NCI-H69 (cell line): Measurements from ENCODE around the gene IRX4.
A peak's percentile ranks its signal among the peaks of the same experiment; 100 is the strongest.

Experiments used
- DNase-seq: peaks from one replicate; lab custom pipeline; 2025; lab: John Stamatoyannopoulos, UW

IRX4 gene

DNA sequence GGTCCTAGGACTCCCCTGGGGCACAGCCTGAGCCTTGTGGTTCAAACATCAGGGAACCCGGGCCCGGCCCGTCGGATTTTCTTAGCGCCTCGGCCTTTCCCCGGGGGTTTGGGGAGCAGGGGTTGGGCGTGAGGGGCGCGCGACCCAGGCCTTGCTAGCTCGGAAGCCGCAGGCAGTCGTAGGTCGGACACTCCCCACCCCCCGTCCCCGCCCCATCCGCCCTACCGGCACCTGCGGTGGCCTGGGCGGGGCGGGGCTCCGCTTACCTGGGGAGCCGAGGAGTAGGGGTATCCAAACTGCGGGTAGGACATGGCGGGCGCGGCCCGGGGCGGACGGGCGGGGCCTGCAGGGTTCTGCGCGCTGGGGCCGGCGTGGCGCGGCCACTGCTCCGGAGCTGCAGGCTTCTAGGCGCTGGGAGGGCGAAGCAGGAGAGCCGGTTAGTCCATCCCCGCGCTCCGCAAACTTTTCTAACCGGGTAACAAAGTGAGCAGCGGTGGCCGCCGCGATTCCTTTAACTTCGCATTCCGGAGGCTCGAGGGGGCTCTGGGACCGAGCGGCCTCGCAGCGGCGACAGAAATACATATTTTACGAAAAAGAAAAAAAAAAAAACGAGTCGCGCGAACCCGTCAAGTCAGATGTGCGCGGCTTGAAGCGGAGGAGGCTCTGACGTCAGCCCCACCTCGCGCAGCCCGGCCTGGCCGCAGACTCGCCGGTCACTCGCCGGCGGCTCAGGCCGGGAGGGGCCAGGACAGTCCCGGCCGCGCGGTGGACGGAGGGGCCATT, at the start of gene IRX4:
IRX4 (minus strand) TSS at position 589 of the 783 bp plus-strand sequence; CDS start at position 311, 278 bp downstream.
- DNase-seq, result peak; percentile 26

DNA sequence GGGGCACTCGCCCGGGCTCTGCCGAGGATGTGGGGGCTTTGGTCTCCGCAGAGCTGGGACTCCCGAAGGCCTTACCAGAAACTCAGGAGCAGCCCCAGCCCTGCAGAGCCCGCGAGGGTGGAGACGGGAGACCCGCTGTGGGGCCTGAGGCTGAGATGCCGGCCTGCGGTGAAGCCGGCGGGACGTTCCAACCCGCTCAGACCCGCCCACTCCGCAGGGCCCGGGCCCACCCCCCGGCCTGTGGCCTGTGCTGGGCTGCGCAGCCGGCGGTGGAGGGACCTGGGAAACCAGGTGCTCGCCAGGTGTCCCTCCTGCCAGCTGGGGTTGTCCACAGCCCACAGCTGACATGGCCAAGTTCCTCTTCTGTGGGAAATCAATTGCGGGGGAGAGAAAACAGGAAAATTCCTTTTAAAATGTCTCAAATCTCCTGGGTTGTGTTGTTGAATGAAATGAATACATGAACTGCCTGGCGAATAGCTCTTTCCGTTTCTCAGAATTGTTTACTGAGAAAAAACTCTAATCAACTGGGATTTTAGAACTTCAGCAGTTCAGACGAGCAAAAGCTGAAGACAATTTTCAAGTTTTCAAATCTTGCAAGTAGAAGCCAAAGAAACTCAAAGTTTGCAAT, 49.0 kb upstream of the IRX4 start:
- DNase-seq, result no peak

DNA sequence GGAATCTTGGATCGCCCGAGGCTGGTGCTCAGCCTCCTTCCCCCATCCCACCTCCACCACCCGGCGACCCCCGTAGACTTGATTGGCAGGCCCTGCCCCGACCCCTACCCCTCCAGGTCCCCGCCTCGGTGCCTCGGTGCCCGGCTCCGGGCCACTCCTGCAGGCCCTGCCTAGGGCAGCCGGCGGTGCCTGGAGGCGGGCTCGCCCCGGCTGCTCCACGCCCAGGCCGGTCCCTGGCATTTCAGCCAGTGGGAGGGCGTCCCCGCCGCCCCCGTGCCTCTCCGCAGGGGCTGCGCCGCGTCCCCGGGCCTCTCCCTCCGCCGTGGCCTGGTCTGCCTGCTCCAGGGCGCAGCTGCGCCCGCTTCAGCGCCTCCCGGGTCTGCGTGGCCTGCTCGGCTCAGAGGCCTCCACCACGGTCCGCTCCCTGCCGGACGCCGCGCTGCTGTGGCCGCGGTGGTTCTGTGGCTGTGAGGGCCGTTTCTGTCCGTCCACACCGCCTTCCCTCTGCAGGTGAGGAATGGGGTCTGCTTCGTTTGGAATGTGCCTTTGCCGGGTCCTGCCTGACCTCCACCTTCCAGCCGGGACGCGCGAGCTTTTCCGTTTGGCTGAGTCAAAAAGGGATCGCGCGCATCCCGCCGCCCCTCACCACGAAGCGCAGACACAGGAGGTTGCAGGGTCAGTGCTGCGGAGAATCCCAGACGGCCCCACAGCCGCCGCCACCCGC, 48.3 kb upstream of the IRX4 start:
- DNase-seq, result no peak

DNA sequence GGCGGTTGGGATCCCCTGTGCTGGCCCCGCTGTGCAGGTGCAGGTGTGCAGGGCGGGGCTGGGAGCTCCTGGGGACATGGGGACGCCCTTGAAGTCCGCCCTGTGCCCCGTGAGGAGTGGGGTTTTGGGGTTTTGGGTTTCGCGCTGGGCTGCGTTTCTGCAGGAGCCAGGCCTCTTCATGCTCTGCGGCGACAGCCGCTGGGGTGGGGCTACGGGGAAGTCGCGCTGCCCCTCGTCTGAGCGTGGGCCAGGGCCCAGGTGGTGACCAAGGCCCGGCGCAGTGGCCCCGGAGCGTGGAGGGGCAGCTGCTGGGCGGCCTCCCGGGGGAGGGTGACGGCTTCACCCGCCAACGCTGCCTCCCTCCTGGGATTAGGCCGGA, 47.8 kb upstream of the IRX4 start:
- DNase-seq, result peak; percentile 16

DNA sequence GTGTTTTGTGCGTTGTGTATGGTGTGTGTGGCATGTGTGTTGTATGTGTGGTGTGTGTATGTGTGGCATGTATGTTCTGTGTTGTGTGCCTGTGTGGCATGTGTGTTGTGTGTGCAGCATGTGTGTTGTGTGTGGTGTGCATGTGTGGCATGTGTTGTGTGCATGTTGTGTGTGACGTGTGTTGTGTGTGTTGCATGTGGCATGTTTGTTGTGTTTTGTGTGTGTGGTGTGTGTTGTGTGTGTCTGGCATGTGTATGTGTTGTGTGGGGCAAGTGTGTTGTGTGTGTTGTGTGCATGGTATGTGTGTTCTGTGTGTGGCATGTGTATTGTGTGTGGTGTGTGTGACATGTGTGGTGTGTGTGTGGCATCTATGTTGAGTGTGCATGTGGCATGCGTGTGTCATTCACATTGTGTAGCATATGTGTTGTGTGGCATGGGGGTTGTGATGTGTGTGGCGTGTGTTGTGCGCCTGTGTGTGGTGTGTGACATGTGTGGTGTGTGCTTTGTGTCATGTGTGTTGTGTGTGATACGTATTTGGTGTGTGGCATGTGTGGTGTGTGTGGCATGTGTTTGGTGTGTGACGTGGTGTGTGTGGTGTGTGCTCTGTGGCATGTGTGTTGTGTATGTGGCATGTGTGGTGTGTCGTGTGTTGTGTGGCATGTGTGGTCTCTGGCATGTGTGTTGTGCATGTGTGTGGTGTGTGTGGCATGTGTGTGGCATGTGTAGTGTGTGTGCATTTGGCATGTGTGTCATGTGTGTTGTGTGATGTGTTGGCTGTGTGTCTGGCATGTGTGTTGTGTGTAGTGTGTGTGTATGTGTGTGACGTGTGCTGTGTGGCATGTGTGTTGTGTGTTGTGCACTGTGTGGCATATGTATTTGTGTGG, 46.6 kb upstream of the IRX4 start:
- no peak for DNase-seq

DNA sequence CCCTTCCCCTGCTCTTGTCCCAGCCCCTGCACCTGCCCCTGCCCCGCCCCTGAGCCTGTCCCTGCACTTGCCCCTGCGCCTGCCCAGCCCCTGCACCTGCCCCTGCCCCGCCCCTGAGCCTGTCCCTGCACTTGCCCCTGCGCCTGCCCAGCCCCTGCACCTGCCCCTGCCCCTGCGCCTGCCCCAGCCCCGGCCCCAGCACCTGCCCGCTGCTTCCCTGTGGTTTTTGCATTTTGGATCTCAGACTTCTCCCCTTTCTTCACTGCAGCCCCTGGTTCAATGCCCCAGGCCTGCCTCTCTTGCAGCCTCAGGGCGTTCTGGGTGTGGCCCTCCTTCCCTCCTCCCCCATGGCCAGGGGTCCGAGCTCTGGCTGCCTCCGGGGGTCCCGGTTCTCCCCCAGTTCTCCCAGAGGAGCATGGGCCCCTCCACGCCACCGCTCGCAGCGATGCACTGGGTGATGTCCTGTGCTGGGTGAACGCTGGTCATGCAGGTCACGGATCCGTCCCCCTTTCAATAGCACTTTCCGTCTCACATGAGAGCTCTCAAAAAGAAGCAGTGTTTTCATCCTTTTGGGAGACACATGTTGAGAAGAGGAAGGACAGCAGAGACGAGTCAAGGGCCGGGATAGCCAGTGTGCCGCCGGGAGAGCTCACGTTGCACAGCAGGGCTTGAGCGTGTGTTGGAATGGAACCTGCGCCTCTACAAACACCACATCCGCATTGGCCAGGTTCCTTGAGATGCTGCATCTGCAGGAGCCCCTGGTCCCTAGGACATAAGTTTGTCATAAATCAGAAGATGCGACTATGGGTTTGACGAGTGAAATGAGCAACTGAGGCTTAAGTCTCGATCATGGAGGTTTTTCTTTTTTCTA, 44.0 kb upstream of the IRX4 start:
- no peak for DNase-seq

DNA sequence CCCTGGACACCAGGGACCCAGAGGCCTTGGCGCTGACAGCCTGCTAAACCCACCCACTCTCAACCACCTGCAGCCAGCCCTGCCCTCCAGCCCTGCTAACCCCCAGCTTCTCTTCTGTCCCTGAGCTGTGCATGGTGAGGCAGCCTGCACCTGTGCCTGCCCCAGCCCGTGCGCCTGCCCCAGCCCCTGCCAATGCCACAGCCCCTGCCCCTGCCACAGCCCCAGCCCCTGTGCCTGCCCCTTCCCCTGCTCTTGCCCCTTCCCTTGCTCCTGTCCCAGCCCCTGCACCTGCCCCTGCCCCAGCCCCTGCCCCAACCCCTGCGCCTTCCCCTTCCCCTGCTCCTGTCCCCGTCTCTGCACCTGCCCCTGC, 43.3 kb upstream of the IRX4 start:
- DNase-seq, result no peak

DNA sequence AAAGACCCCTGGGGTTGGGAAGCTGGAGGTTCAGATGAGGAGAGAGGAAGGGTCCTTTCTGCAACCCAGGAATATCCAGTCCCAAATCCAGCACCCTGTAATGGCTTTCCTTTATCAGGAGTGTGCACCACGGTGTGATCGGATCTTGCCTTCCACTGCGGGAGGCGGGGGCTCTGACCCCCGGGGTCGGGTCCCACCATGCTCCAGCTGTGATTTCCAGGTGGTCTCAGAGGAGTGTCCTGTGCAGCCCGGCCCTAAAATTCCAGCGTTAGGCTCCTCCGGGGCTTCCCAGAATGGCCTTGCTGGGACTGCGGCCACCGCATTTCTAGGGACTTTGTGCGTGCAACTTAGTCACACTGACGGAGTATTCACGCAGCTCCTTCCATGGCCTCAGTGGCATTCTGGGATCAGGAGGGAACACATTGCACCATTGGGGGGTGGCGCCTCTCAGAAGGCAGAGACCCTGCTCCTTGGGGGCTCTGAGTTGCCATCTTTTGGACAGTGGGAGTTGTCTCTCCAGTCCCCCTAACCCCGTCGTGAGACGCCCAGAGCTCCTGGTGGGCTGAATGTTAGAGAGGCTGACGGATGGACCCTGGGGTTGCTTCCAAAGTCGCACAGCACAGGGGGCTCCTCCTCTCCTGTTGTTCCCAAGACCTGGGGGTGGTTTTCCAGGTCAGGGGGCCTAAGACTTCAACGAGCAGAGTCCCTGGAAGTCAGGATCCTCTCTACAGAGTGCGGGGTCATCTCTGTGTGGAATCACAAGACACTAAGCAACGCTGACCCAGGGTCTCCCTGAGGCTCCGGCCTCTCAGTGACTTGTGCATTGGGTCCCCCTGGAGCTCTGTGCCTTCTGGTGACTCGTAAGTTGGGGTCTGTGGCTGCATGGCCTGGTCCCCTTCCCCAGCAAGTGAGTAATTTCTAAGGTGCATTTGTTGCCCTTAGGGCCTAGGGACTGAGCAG, 42.7 kb upstream of the IRX4 start:
- DNase-seq, result no peak

DNA sequence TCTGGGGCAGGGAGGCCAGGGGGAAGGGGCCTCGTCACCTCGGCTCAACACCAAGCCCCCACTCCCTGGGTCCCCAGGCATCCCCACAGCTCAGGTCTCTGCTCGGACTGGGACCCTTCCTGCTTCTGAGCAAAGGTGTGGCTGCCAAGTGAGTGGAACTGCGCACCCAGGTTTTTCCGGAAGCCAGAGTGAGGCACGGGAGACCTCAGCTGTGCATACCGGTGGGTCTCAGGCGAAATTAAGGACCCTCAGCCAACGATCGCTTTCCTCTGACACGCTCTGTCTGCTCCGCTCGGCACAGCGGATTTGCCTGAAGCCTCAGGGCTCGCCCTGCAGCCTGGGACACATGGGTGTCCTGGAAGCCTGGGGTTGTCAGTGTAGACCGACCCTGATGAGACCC, 41.0 kb upstream of the IRX4 start:
- no peak for DNase-seq

DNA sequence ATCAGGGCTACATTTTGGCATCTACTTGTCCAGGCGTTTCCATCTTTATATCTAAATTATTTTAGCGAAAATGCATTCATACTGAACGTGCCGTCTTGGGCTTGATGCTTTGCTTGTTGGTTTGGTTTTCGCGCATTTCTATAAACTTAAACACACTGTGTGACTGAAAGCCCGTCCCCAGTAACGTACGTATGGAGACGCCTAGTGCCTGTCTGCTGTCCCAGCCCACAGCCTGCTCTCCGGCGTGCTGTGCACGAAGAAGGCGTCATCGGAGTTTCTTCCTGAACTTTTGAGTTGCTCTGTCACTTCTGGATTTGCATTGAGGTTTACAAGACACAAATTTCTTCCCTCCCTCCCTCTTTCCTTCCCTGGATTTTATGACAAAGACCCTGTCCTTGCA, 40.6 kb upstream of the IRX4 start:
- DNase-seq, result no peak

DNA sequence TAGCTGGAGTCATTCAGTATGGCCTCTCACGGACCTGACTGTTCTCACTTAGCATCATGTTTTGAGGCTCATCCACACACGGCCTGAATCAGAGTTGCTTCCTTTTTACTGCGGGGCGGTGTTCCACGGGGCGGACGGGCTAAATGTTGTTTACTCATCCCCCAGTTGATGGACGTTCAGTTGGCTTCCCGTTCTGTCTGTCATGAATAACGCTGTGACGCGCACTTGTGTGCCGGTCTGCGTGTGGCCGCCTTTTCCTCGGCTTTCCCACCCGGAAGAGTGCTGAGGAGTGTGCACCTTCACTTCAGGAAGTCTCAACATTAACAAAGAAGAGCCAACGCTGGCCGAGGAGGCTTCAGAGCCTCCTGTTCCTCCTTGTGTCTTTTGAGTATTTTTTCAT, 39.0 kb upstream of the IRX4 start:
- no peak for DNase-seq

DNA sequence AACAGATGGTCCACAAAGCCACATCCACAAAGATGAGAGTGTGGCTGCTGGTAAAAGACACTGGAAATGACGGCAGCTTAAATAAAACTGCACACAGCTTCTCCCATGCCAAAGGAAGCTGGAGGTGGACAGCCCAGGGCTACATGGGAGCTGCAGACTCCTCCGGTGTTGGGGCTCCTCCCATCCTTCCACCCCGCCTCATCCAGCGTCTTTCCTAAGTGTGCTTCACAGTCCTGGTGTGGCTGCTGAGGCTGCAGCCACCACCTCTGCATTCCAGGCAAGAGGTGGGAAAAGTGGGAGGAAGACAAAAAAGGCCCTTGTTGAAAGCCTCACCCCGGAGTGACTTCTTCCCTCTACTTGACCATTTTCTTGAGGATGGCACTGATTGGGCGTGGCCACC, 37.0 kb upstream of the IRX4 start:
- no peak for DNase-seq

DNA sequence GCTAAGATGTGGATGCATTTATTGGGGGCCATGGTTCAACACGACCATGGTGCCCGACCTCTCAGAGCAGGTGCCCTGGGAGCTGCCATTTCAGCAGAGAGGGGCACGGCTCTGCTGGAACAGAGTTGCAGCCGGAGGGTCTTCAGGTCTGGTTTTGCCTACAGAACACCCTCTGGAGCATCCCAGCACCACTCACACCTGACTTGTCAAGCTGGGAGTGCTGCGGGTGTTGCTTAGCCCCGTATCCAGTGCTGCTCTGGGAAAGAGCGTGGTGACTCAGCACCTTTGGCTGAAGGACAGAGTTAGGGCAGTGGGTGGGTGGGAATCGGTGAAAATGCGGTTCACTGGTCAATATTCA, 36.5 kb upstream of the IRX4 start:
- no peak for DNase-seq

DNA sequence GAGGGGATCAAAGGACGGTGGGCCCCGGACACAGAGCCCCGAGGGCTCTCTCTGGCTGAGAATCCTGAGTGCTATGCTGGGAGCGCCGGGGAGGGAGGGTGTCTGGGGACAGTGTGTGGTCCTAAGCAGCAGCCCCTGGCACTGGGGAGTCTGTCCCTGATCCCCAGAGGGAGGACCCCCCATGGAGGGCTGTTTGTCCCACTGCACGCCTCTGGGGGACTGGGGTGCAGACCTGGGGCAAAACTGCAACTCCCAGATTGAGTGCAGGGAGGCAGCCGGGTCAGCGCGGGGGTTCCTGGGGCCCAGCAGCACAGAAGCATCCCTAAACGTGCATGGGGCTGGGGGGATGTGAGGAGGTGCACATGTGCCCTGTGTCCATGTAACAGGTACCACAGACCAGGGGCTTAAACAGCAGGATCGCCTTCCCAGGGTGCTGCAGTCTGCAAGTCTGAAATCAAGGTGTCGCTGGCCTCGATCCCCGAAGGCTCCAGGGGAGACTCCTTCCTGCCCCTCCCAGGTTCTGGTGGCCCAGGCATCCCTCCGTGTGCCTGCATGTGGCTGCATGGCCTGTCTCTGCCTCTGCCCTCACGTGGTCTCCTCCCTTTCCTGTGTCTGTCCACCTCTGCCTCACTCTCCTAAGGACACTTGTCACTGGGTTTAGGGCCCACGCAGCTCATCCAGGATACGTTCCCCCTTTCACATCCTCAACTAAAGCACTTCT, 35.9 kb upstream of the IRX4 start:
- no peak for DNase-seq

DNA sequence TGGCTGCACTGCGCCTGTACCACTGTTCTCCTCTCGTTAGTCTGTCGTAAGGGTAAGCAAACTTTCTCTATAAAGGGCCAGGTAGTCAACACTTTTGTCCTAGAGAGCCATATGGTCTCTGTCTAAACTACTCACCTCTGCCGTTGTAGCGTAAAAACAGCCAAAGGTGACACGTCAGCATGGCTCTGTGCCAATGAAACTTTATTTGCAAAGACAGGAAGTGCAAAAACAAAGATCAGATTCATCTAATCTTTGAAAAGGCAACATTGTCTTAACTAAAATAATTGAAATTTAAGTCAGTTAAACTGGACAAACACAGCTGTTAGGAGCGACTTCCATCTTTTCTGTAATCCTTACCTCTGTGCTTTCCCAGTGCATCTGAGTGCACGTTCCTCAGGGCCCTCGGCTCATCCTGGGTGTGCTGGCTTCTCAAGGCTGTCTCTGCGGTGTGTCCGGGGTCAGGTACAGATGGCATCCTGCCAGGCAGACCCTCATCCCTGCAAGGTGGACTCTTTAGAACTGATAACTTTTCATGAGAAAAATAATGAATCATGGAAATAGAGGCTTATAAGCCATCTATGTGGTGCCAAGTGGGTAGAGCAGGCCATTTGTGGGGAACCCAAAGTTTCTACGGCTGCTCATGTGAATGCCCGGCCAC, 35.2 kb upstream of the IRX4 start:
- DNase-seq, result peak; percentile 20

DNA sequence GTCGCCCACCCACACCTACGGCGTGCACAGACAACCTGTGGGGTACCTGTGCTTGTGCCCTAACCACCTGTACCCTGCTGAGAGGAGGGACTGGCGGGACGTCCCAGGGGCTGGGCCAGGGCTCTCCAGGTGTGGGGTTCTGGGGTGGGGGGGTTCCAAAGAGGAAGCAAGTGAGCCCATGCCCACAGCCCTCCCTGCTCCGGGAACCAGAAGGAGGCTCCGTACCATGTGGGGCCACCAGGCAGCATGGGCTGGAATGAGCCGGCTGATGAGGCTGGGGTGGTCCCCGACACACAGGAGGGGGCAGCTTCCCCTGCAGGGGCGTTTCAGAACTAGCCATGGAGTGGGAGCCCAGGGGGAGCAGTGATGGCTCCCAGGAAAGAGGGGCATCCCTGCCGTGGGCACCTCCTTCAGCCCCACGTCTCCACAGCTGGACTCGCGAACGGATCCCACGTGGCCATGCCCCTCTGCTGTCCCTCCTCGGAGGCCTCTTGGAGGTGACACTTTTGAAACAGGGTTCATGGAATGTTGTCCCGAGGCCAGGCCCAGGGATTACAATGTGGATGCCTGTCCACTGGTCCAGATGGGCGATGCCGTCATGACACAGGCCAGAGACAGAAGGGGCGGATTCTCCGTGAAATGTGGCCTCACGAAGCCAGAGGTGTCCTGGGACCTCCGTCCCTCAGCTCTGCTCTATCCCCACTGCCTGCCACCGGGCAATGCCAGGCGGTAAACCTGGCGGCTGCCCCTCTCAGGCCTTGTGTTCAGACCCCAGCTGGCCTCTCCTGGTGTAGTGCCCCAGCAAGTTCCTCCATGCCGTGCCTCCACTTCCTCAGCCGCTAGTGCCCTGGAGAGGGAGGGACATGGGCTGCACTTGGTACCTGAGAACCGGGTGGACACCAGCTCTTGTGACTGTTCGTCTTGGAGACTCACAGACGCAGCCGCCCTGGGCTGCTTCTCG, 33.6 kb upstream of the IRX4 start:
- no peak for DNase-seq

DNA sequence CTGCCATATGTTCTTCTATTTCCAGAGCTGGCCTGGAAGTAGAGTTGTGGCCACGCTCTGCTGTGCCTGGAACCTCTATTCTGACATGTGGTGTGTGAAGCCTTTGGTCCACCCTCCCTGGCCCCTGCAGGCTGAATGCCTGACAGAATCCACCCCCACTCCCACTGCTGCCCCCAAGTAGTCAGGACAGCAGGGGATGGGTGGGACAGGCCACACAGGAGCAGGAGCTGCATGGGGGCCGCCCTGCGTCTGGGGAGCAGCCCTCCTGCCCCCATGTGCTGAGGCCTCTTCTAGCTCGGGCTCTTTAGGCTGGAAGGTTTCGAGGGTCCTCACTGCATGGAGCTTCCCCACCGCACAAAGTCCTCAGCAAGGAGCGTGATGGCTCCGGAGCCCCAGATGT, 32.6 kb upstream of the IRX4 start:
- no peak for DNase-seq

DNA sequence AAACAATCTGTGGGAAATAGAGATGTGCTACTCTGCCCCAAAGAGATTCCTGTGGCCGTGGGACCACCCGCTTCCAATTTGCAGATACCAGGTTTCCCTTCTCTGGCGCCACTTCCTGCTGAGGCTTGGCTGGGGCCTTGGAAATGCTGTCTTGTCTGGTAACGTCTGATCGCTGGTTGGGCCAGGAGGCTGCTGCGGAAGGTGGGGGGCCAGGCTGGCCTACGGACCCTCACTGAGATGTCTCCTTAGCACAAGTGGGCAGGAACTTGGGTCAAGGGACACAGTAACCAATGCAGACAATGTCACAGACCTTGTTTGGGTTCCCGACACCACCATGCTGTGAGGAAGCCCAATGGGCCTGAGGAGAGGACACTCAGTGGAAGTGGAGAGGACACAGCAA, 31.7 kb upstream of the IRX4 start:
- DNase-seq, result no peak
